Airway epithelial cell (primary cell): ENCODE data around the gene KLF6. TPM values are rescaled to one million over a fixed set of nuclear protein-coding genes. Genes with fewer than 3 reads are reported as not detected.

Source experiments
- total RNA-seq: library from RNA; depleted of rRNA; stranded (reverse); fragments of >200 nt; gene quantifications from 2 replicates; pipeline ENCODE4 v1.2.3, GENCODE V29; 2015

KLF6 gene
- 35.2 and 40.6 TPM in 2 replicates for total RNA-seq

GRCh38 chr10:3784510-3785250 is at the start of gene KLF6:
Gene KLF6 (minus strand): TSS chr10:3785209. CDS start chr10:3785014, 195 bp downstream.

